Esophagus muscularis mucosa (tissue), 4 donors: ENCODE measurements around the gene CBFA2T3.

Experiments
- CTCF ChIP-seq, 3 experiments: fragments of 200-600 bp in 2 of 3; fragments of 450-650 bp in 1 of 3; sonication (generic) in 2 of 3; IDR thresholded peaks; one replicate each; pipeline ENCODE4 v1.5.1; 2017 to 2019; ENCODE audit warnings: antibody characterized with exemption in 3 of 3, mild to moderate bottlenecking in 2 of 3, moderate library complexity in 1 of 3
- EP300 ChIP-seq: sonication (generic); formaldehyde crosslinking; IDR thresholded peaks from one replicate; pipeline ENCODE4 v1.6.1; 2017; ENCODE audit warnings: antibody characterized with exemption
- POLR2A ChIP-seq: fragments of 450-650 bp; IDR thresholded peaks from one replicate; pipeline ENCODE4 v1.6.1; 2017; ENCODE audit warnings: antibody characterized with exemption, moderate library complexity, mild to moderate bottlenecking, low read depth
- POLR2AphosphoS5 ChIP-seq, 2 donors: sonication (generic); formaldehyde crosslinking; IDR thresholded peaks; one replicate each; pipeline ENCODE4 v1.6.1; 2017; ENCODE audit warnings: antibody characterized with exemption in 2 of 2

GRCh38 chr16:88926374-88926990 lies 50.5 kb downstream of the CBFA2T3 start:
- TF ChIP-seq CTCF (IDR thresholded peaks at IDR 0.05) (no peak), POLR2AphosphoS5 (IDR thresholded peaks at IDR 0.05) (no peak), POLR2A (no peak), EP300 (no peak)
